GM10847 (cell line): ENCODE measurements around the gene MFSD6.

Source experiments
- POLR2A ChIP-seq: IDR thresholded peaks from 2 replicates; pipeline ENCODE4 v1.6.1; 2011; ENCODE audit not compliant: insufficient read length; ENCODE audit errors: extremely low read depth

MFSD6 gene

GRCh38 chr2:190540048-190540447, 131.9 kb downstream of the MFSD6 start:
- no peak for TF ChIP-seq POLR2A

GRCh38 chr2:190545093-190545492, 136.9 kb downstream of the MFSD6 start:
- no peak for TF ChIP-seq POLR2A

- TF ChIP-seq POLR2A = no peak
These were observed 137.6 kb downstream of the MFSD6 start for GRCh38 chr2:190545555-190546385.

DNA sequence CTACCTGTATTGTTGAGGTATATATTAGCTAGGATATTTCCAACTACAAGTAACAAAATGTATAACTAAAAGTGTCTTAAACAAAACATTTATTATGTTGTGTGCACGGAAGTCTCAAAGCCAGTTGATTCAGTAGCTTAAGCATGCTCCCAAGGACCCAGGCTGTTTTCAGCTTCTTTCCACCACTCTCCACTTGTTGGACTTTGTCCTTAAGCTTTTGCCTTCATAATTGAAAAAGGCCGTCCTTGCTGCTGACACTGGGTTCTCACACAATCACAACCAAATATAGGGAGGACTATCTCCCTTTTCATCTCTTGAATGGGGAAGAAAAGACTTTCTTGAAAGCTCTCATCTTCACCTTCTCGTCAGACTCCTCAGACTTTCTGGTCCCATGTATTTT, 138.6 kb downstream of the MFSD6 start:
- no peak for TF ChIP-seq POLR2A

DNA sequence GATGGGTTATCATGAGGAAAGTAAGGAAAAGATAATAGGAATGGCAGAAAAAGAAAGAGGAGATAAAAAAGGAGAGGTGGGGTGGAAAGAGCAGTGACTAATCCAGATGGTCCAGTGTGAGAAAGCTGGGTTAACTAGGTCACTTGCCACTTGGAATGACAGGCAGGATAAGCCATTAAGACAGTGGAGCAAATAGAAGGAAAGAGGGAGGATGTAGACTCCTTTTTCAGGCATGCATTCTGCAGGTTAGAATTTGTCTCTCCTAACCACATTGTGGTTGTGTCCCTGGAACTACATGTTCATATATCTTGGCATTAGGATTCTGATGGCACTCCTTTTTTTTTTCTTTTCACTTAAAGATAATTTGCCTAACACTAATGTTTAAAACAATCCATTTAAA, 139.7 kb downstream of the MFSD6 start:
- TF ChIP-seq POLR2A = no peak

GRCh38 chr2:190550137-190550536, 142.0 kb downstream of the MFSD6 start:
- TF ChIP-seq POLR2A = no peak
